ENCODE results near the gene SSTR5. TPM values are rescaled to one million over a fixed set of nuclear protein-coding genes. Genes with fewer than 3 reads are reported as not detected.

Gene SSTR5
- total and polyA plus RNA-seq, 11 donors: 0.22 to 20.1 (median 3.6) TPM

DNA sequence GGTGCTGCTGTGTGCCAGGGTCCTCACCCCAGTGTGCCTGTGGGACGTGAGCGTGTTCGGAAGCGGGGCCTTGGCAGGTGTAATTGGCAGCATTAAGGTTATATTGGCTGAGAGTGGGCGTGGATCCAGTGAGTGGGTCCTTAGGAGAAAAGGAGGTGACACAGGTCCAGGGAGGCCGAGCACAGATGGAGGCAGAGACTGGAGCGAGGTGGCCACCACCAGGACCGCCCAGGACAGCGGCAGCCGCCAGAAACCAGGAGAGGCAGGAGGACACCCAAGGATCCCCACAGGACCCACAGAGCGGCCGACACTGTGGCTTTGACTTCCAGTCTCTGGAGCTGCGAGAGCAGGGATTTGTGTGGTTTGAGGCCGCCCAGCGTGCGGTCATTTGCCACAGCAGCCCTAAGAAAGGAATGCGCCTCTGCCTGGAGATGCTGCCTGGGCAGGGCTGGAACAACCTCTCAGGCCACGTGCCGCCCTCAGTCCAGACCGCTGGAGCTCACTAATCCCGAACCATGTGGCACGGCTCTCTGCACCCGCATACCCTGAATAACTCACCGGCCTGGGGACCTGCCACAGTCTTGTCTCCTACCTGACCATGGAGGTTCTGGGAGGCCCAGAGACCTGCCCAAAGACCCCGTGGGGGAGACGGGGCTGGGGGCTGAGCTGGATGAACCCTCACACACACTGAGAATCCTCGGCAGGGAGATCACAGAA, 45.6 kb upstream of the SSTR5 start:
- peaks cover 5 to 68% (median 22%) of the 10 kb centered on the region in 9 donors for H3K27me3 ChIP-seq
- WGBS, 4 donors: 82 to 90% (median 84%) methylated on average over 26 to 27 of the region's 27 CpGs

DNA sequence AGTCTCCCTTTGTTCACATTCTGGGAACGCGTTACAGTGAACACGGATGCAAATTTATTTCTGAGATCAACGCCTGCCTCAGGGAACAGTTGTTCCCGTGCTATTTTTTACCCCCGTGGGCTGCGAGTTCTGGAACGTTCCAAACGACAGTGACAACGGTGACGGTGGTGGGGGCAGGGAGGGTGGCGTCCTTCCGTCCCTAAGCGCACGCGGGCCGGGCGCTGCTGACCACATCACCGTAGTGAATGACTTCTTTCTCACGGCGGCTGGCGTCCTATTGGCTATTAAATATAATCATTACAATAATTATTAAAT, 45.1 kb upstream of the SSTR5 start:
- TF ChIP-seq, protein P1, sequence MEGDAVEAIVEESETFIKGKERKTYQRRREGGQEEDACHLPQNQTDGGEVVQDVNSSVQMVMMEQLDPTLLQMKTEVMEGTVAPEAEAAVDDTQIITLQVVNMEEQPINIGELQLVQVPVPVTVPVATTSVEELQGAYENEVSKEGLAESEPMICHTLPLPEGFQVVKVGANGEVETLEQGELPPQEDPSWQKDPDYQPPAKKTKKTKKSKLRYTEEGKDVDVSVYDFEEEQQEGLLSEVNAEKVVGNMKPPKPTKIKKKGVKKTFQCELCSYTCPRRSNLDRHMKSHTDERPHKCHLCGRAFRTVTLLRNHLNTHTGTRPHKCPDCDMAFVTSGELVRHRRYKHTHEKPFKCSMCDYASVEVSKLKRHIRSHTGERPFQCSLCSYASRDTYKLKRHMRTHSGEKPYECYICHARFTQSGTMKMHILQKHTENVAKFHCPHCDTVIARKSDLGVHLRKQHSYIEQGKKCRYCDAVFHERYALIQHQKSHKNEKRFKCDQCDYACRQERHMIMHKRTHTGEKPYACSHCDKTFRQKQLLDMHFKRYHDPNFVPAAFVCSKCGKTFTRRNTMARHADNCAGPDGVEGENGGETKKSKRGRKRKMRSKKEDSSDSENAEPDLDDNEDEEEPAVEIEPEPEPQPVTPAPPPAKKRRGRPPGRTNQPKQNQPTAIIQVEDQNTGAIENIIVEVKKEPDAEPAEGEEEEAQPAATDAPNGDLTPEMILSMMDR (IDR thresholded peaks at IDR 0.05): no peak
- no peak for TF ChIP-seq POLR2A (IDR thresholded peaks at IDR 0.05)
- H3K27me3 ChIP-seq: peaks cover 5 to 65% (median 22%) of the 10 kb centered on the region in 9 donors
- no peak overlapping the region for H3K27ac ChIP-seq
- no peak overlapping the region for H3K4me3 ChIP-seq
- H3K9me3 ChIP-seq: no peaks in the 10 kb centered on the region
- intact Hi-C loops (cut with DNase I): no loop called here
- no peak for ATAC-seq
- 79 to 88% (median 85%) methylated on average over 22 of the region's 22 CpGs for WGBS, 4 donors
- no peaks in the 10 kb centered on the region for H3K36me3 ChIP-seq
- H3K4me1 ChIP-seq: peaks cover 0 to 21% (median 0%) of the 10 kb centered on the region in 12 donors
- DNase-seq: no peak

More for the DNA sequence above, 45.6 kb upstream of the SSTR5 start:
- intact Hi-C loops (cut with DNase I): no loop called here
- ATAC-seq (no peak), DNase-seq (peak in 1 of 5 donors; percentile 23)
- H3K36me3 ChIP-seq: no peaks in the 10 kb centered on the region
- H3K4me1 ChIP-seq: peaks cover 0 to 25% (median 0%) of the 10 kb centered on the region in 12 donors
- no peak overlapping the region for H3K27ac ChIP-seq
- TF ChIP-seq POLR2A (IDR thresholded peaks at IDR 0.05): no peak
- TF ChIP-seq, protein P1 (IDR thresholded peaks at IDR 0.05): no peak
- H3K9me3 ChIP-seq: no peaks in the 10 kb centered on the region
- H3K4me3 ChIP-seq: no peak overlapping the region

DNA sequence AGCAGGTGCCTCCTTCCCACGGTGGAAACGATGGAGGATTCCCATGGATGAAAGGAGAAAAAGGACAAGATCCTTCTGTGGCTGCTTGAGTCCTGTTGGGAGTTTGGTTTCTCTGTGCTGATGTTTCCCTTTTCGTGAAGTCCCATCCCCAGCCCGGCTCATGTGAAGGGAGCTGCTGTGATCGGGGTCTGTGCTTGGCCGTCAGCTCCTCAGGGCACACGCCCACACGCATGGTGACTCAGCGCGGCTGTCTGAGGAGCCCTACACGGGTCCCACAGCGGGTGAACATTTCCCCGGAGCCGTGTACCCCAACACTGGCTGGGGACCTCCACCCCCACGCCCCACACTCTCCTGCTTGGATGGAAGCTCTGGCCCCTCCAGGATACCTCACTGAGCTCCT, 44.5 kb upstream of the SSTR5 start:
- Histone ChIP-seq H3K9me3 (no peaks in the 10 kb centered on the region), H3K4me1 (peaks cover 0 to 21% (median 0%) of the 10 kb centered on the region in 12 donors), H3K4me3 (no peak overlapping the region), H3K36me3 (no peaks in the 10 kb centered on the region), H3K27me3 (peaks cover 5 to 59% (median 18%) of the 10 kb centered on the region in 9 donors), H3K27ac (no peak overlapping the region)
- WGBS, 4 donors: 43 to 63% (median 52%) methylated on average over 9 to 15 of the region's 15 CpGs
- intact Hi-C loops (cut with DNase I): no loop called here
- DNase-seq (no peak), ATAC-seq (peak in 1 of 4 donors; percentile 4)
- TF ChIP-seq, protein P1 (IDR thresholded peaks at IDR 0.05): no peak
- no peak for TF ChIP-seq POLR2A (IDR thresholded peaks at IDR 0.05)

DNA sequence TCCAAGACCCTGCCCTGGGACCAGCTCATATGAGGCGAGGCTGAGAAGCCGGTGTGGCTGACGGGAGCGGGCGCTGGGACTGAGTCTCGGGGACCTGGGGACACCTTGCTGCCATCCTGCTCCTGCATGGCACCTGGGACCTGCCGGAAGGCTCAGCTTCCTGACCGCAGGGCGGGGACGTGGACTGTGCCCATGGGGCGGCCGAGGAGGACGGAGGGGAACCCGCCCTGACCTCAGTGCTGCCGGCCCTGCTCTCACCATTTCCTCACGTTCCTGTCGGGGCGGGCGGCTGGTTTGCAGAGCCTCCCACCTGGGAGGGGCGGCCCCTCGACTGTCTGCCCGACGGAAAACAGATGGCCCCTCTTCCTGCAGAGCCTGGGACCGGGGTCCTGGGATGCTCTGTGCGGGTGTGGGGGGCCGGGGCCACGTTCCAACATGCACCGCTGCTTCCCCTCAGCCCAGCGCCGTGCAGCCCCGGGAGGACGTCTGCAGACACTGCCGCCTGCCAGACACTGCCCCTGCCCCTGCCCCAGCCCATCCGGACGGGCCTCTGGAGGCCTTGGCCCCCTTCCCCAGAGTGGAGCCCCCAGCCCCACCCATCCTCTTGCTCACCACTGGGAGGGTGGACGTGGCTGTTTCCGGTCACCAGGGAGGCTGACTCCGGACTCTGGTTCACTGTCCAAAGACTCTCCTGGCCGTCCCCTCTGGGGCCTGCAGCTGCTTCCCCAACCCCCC, 43.9 kb upstream of the SSTR5 start:
- 12 to 22% (median 19%) methylated on average over 9 to 39 of the region's 39 CpGs for whole genome bisulfite sequencing, 4 donors
- no peak overlapping the region for H3K4me3 ChIP-seq
- ATAC-seq (peak in 3 of 4 donors; percentile 7 to 18 (median 16)), DNase-seq (no peak)
- H3K27ac ChIP-seq: no peak overlapping the region
- no peaks in the 10 kb centered on the region for H3K9me3 ChIP-seq
- no peaks in the 10 kb centered on the region for H3K36me3 ChIP-seq
- H3K4me1 ChIP-seq: peaks cover 0 to 21% (median 0%) of the 10 kb centered on the region in 12 donors
- peaks cover 5 to 53% (median 18%) of the 10 kb centered on the region in 9 donors for H3K27me3 ChIP-seq
- no peak for TF ChIP-seq POLR2A (IDR thresholded peaks at IDR 0.05)
- intact Hi-C loops (cut with DNase I): no loop called here

Measured in heart left ventricle (tissue), 16 donors.